Esophagus muscularis mucosa (tissue), 4 donors: Measurements from ENCODE around the gene NACAD. TPM values are rescaled to one million over a fixed set of nuclear protein-coding genes. Genes with fewer than 3 reads are reported as not detected.

Experiments used
- DNase-seq: peaks from one replicate; pipeline ENCODE4 v3.0.0-alpha.2; 2017; ENCODE audit errors: extremely low spot score
- H3K27ac ChIP-seq, 4 donors: fragments of 200-600 bp; sonication (generic); replicated peaks in 1 of 4; 1 replicate in 3 of 4; 2 replicates in 1 of 4; pipeline ENCODE4 v1.5.1; 2016 to 2019; ENCODE audit warnings: mild to moderate bottlenecking in 1 of 4
- H3K27me3 ChIP-seq, 4 donors: fragments of 200-600 bp; sonication (generic); one replicate each; pipeline versions ENCODE4 v1.5.1 to v1.6.0; 2016 to 2019
- H3K36me3 ChIP-seq, 4 donors: fragments of 200-600 bp; sonication (generic); one replicate each; pipeline ENCODE4 v1.5.1; 2016 to 2019
- H3K4me1 ChIP-seq, 4 donors: fragments of 200-600 bp; sonication (generic); one replicate each; pipeline ENCODE4 v1.5.1; 2016 to 2019
- H3K4me3 ChIP-seq, 4 donors: fragments of 200-600 bp; sonication (generic); 1 replicate in 2 of 4; 2 replicates in 2 of 4; pipeline ENCODE4 v1.5.1; 2016 to 2019; ENCODE audit warnings: mild to moderate bottlenecking in 4 of 4, moderate library complexity in 1 of 4
- H3K9me3 ChIP-seq, 4 donors: fragments of 200-600 bp; sonication (generic); 1 replicate in 3 of 4; 2 replicates in 1 of 4; pipeline ENCODE4 v1.5.1; 2016 to 2019
- CTCF ChIP-seq, 3 experiments: fragments of 200-600 bp in 2 of 3; fragments of 450-650 bp in 1 of 3; sonication (generic) in 2 of 3; IDR thresholded peaks; one replicate each; pipeline ENCODE4 v1.5.1; 2017 to 2019; ENCODE audit warnings: antibody characterized with exemption in 3 of 3, mild to moderate bottlenecking in 2 of 3, moderate library complexity in 1 of 3
- EP300 ChIP-seq: sonication (generic); formaldehyde crosslinking; IDR thresholded peaks from one replicate; pipeline ENCODE4 v1.6.1; 2017; ENCODE audit warnings: antibody characterized with exemption
- POLR2A ChIP-seq: fragments of 450-650 bp; IDR thresholded peaks from one replicate; pipeline ENCODE4 v1.6.1; 2017; ENCODE audit warnings: antibody characterized with exemption, moderate library complexity, mild to moderate bottlenecking, low read depth
- POLR2AphosphoS5 ChIP-seq, 2 donors: sonication (generic); formaldehyde crosslinking; IDR thresholded peaks; one replicate each; pipeline ENCODE4 v1.6.1; 2017; ENCODE audit warnings: antibody characterized with exemption in 2 of 2
- WGBS: methylation state at CpG from one replicate; pipeline ENCODE4 v1.1.5; 2018; 5-methylcytosine and 5-hydroxymethylcytosine counted together
- intact Hi-C: fragments of 100-400 bp; cut with DNase I; formaldehyde crosslinking; loops from one replicate; pipeline ENCODE4 v1.15.1; 2023
- total RNA-seq, 4 donors: library from RNA; depleted of rRNA; stranded (reverse); fragments of >200 nt; gene quantifications; one replicate each; pipeline versions ENCODE4 v1.1.0 to v1.2.1, GENCODE V29; 2016

NACAD gene
- total RNA-seq, 4 donors from 2014 or later: 7.3 to 15.5 (median 10.8) TPM

- Histone ChIP-seq H3K9me3 (no peaks in the 10 kb centered on the region), H3K27me3 (no peaks in the 10 kb centered on the region), H3K36me3 (peaks cover 34 to 61% (median 51%) of the 10 kb centered on the region in 4 donors), H3K4me1 (peaks cover 0 to 7% (median 4%) of the 10 kb centered on the region in 4 donors), H3K27ac (no peak overlapping the region), H3K4me3 (no peak overlapping the region)
- 79% methylated on average over 8 of the region's 8 CpGs for WGBS
- no peak for DNase-seq
- intact Hi-C loops: no loop called here
- TF ChIP-seq CTCF (IDR thresholded peaks at IDR 0.05): no peak
- no peak for TF ChIP-seq POLR2A
- no peak for TF ChIP-seq POLR2AphosphoS5 (IDR thresholded peaks at IDR 0.05)
- no peak for TF ChIP-seq EP300
These were observed 10.6 kb downstream of the NACAD start for GRCh38 chr7:45078125-45078681.

- H3K36me3 ChIP-seq: peaks cover 39 to 67% (median 56%) of the 10 kb centered on the region in 4 donors
- 94% methylated on average over 9 of the region's 9 CpGs for WGBS
- no peak for DNase-seq
- peaks cover 0 to 5% (median under 1%) of the 10 kb centered on the region in 4 donors for H3K4me1 ChIP-seq
- TF ChIP-seq POLR2A (no peak), CTCF (IDR thresholded peaks at IDR 0.05) (no peak), POLR2AphosphoS5 (IDR thresholded peaks at IDR 0.05) (no peak), EP300 (no peak)
- H3K4me3 ChIP-seq: no peak overlapping the region
- no peaks in the 10 kb centered on the region for H3K27me3 ChIP-seq
- H3K9me3 ChIP-seq: no peaks in the 10 kb centered on the region
- intact Hi-C loops: no loop called here
- H3K27ac ChIP-seq: no peak overlapping the region
These were observed 11.2 kb downstream of the NACAD start for GRCh38 chr7:45077579-45077978.

- H3K9me3 ChIP-seq: no peaks in the 10 kb centered on the region
- no peak overlapping the region for H3K27ac ChIP-seq
- H3K4me1 ChIP-seq: peaks cover 0 to under 1% (median 0%) of the 10 kb centered on the region in 4 donors
- no peaks in the 10 kb centered on the region for H3K27me3 ChIP-seq
- peaks cover 44 to 73% (median 62%) of the 10 kb centered on the region in 4 donors for H3K36me3 ChIP-seq
- H3K4me3 ChIP-seq: no peak overlapping the region
- DNase-seq: no peak
- WGBS: 84% methylated on average over 5 of the region's 5 CpGs
- intact Hi-C loops: no loop called here
- TF ChIP-seq EP300 (no peak), POLR2AphosphoS5 (IDR thresholded peaks at IDR 0.05) (no peak), CTCF (IDR thresholded peaks at IDR 0.05) (no peak), POLR2A (no peak)
These were observed 11.8 kb downstream of the NACAD start for GRCh38 chr7:45076946-45077345.

- no peaks in the 10 kb centered on the region for H3K9me3 ChIP-seq
- H3K27me3 ChIP-seq: no peaks in the 10 kb centered on the region
- TF ChIP-seq POLR2A (no peak), CTCF (IDR thresholded peaks at IDR 0.05) (no peak), EP300 (no peak), POLR2AphosphoS5 (IDR thresholded peaks at IDR 0.05) (no peak)
- intact Hi-C loops: no loop called here
- H3K4me1 ChIP-seq: no peaks in the 10 kb centered on the region
- no peak overlapping the region for H3K4me3 ChIP-seq
- no peak overlapping the region for H3K27ac ChIP-seq
- WGBS: 90% methylated on average over 6 of the region's 35 CpGs
- H3K36me3 ChIP-seq: peaks cover 52 to 81% (median 70%) of the 10 kb centered on the region in 4 donors
- DNase-seq: no peak
These were observed 12.6 kb downstream of the NACAD start for GRCh38 chr7:45075871-45076796.
